Measurements from ENCODE around the gene SEMA4D. TPM values are rescaled to one million over a fixed set of nuclear protein-coding genes. Genes with fewer than 3 reads are reported as not detected.

The SEMA4D gene
- total RNA-seq, 1 donor from 2014 or later = 2.8 TPM

GRCh38 chr9:89448381-89448780 is 49.5 kb downstream of the SEMA4D start:
- DNase-seq (ENCODE audit: low read depth, low spot score) = no peak

DNA sequence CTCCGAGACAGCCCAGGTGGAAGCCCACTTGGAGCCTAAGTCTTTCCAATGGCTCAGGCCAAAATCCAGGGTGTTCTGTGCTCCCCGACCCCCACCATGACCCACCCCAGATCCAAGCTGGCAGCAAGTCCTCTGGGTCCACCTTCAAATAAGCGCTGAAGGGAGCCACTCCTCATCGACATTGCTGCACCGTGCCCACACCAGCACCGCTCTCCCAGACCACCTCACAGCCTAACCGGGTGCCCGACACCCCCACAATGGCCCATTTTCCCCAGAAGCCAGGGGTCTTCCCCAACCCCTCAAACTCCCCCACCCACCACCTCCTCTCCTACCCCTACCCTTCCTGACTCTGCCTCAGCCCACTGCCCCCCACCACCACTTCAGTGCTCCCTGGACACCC is 50.5 kb downstream of the SEMA4D start:
- no peak for DNase-seq (ENCODE audit: low read depth, low spot score)

- no peak for DNase-seq (ENCODE audit: low read depth, low spot score)
Observed at GRCh38 chr9:89446961-89447310, 51.0 kb downstream of the SEMA4D start.

- DNase-seq (ENCODE audit: low read depth, low spot score) = no peak
Observed at GRCh38 chr9:89446261-89446960, 51.5 kb downstream of the SEMA4D start.

- no peak for DNase-seq (ENCODE audit: low read depth, low spot score)
Observed at GRCh38 chr9:89445801-89446251, 52.1 kb downstream of the SEMA4D start.

GRCh38 chr9:89444925-89445765 is 52.8 kb downstream of the SEMA4D start:
- no peak for DNase-seq (ENCODE audit: low read depth, low spot score)

DNA sequence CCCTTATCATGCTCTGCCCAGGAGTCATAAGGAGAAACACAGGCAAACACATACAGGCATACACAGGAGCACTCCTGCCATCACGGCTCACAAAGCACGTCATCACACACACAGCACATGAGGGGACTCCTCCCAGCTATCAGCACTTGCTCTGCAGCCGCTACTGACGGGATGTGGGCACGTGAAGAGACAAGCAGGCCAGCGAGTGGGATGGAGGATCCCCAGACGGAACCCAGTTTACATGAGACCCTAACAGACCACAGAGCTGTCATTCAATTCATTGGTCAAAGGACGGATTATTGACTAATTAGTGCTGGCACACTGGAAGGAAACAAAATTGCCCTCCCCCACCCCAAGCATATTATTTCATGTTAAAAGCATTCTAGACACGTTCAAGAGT is 53.6 kb downstream of the SEMA4D start:
- DNase-seq (ENCODE audit: low read depth, low spot score) = no peak

DNA sequence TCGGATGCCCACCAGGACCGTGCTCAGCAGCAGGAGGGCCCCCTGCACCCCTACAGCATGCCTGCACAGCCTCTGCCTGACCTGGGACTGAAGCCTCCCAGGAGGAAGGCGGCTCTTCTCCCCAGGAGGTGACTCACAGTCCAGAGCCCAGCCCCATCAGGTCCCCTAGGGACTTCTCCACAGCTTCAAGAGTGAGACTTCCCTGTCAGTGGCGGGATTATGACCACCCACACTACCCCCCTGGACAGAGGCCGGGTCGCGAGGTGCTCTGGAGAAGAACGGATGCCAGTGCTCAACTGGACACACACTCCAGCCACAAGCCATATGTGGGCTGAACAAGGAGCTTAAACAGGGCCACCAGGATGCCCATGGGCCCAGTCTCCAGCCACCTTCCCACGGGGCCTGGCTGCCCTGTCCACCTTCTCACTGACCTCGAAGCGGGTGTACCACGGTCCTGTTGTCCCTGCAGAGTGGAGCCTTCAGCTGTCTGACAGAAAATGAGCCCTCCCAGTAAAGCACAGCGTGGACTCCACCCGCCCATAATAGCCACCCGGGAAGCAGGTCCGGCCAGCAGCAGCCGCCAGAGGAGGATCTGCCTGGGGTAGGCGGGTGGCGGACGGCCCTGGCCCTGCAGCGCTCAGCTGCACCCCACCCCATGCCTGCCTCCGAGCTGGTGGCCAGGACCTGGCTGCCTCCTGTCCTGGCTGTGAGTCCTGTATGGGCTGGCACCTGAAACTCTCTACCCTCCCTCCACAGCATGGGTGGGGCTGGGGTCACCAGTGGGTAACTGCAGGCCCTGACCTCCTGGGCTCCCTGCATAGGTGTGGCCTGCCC is 54.7 kb downstream of the SEMA4D start:
- no peak for DNase-seq (ENCODE audit: low read depth, low spot score)

DNA sequence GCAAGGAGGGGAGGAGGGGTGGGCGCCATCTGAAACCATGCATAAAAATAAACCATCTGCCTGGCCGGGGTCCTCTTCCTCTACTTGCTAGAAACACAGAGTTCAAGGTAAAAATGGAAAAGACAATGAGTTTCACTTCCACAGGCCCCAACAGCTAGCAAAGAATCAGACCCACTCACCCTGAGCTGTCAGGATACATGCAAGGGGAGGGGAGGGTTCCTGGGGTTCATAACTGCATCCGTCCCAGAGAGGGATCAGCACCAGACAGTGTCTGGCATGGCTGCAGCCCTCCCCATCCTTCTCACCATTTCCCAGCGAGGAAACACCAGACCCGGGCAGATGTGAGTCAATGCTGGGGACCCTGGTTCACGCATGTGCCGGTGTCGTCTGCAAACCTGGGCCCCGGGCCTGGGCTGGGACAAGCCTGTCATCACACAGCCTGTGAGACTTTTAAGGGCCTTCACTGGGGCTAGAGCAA is 55.4 kb downstream of the SEMA4D start:
- no peak for DNase-seq (ENCODE audit: low read depth, low spot score)

DNA sequence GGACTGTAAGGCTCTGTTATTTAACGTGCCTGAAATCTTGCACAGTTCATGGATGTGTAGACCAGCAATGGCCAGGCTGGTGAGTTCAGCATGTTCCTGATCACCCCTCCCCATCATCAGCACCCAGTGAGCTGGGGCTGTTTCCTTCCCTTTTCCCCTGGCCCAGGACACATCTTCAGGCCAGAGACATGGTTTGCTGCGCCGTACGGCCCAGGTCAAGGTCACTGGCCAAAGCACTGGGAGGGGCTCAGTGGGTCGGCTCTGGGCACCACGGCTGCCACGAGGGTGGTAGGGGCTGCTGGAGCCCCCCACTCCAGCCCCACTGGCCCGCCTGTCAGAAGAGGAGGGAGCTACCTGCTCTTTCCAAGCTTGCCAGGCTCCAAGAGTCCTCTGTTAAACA is 55.9 kb downstream of the SEMA4D start:
- DNase-seq (ENCODE audit: low read depth, low spot score) = no peak

GRCh38 chr9:89441655-89441970 is 56.3 kb downstream of the SEMA4D start:
- DNase-seq (ENCODE audit: low read depth, low spot score) = no peak

GRCh38 chr9:89440951-89441654 is 56.8 kb downstream of the SEMA4D start:
- DNase-seq (ENCODE audit: low read depth, low spot score) = no peak

GRCh38 chr9:89440548-89440947 is 57.4 kb downstream of the SEMA4D start:
- DNase-seq (ENCODE audit: low read depth, low spot score) = no peak

- no peak for DNase-seq (ENCODE audit: low read depth, low spot score)
Observed at GRCh38 chr9:89440046-89440445, 57.9 kb downstream of the SEMA4D start.

- no peak for DNase-seq (ENCODE audit: low read depth, low spot score)
Observed at GRCh38 chr9:89439571-89439970, 58.3 kb downstream of the SEMA4D start.

GRCh38 chr9:89438194-89438593 is 59.7 kb downstream of the SEMA4D start:
- DNase-seq (ENCODE audit: low read depth, low spot score) = no peak

- no peak for DNase-seq (ENCODE audit: low read depth, low spot score)
Observed at GRCh38 chr9:89437772-89438171, 60.1 kb downstream of the SEMA4D start.

GRCh38 chr9:89436963-89437625 is 60.8 kb downstream of the SEMA4D start:
- no peak for DNase-seq (ENCODE audit: low read depth, low spot score)

DNA sequence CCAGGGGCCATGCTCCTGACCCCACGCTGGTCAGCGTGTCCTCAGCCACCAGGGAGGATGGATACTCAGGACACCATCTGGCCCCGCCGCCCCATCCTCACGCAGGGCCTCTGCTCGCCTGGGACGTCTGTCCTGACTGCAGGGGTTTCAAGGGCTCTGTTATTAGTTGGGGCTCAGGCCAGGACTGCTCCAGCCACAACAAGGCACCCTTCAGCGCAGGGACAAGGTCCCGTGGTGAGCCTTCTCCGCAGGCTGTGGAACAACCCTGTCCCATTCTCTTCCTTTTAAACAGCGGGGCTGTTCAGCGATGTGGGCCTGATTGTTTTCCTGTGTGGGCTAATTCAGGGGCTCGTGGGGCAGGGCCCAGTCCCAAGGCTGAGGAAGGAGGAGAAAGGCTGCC is 61.6 kb downstream of the SEMA4D start:
- DNase-seq (ENCODE audit: low read depth, low spot score) = no peak

DNA sequence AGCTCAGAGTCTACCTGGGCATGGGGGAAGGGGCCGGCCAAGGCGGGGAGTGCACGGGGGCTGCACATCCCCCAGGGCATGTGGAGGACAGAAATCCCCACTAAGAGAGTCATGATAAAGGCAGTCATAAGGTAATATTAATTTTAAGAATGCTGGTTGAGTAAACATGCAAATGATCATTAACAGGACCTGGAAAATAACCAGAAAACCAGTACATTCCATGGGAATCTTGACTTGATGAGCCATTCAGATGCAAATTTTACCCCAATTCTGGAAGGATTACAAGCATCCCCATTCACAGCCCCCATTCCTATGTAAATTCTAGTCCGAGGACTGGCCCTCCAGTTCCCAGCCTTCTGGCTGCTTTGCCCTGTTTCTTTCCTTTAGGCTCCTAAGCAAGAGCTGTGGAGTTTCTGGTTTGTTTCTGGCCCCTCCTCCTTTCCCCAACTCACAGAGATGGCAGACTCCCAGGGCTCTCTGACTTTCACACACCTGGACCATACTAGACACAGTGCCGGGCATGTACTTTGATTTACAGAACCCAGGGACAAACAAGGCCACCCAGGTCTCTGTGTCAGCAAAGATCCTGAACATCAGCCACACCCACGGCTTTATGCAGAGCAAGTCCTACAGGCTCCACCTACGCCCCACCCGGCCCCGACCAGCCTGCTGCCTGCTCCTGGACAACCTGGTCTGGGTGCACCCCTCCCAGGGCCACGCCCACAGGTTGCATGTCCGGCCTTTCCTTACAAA is 62.7 kb downstream of the SEMA4D start:
- no peak for DNase-seq (ENCODE audit: low read depth, low spot score)

Measured in pulmonary artery endothelial cell (primary cell).